ENCODE measurements around the gene PLA2G2D. TPM values are rescaled to one million over a fixed set of nuclear protein-coding genes. Genes with fewer than 3 reads are reported as not detected.

PLA2G2D gene
- total RNA-seq, 1 experiment from 2014 or later: not detected

- H3K9me3 ChIP-seq (ENCODE audit: control insufficient read depth, low read depth, low read length): no peaks in the 10 kb centered on the region
- no peaks in the 10 kb centered on the region for H3K79me1 ChIP-seq (ENCODE audit: insufficient read depth, low read depth, low read length, poor library complexity, severe bottlenecking)
- no peak overlapping the region for H3K18ac ChIP-seq (ENCODE audit: insufficient read length, low read depth, low read length)
- H3T11ph ChIP-seq (ENCODE audit: low read length): no peak overlapping the region
- H4K20me1 ChIP-seq (ENCODE audit: control insufficient read depth, insufficient read depth, insufficient read length): no peaks in the 10 kb centered on the region
- no peak for TF ChIP-seq CTCF (conservative IDR thresholded peaks at IDR 0.05)
- H2BK120ac ChIP-seq (ENCODE audit: low read depth, low read length, poor library complexity, severe bottlenecking): no peak overlapping the region
- no peak overlapping the region for H2AK5ac ChIP-seq (ENCODE audit: insufficient read length, low read length)
- H4K8ac ChIP-seq (replicated peaks; ENCODE audit: insufficient read length, low read depth, low read length): no peak overlapping the region
- H3K23ac ChIP-seq (ENCODE audit: insufficient read length, low read depth, low read length): no peak overlapping the region
- no peak overlapping the region for H2BK12ac ChIP-seq (ENCODE audit: insufficient read length, low read depth, low read length)
- H2BK5ac ChIP-seq (ENCODE audit: insufficient read length, low read length): no peak overlapping the region
- DNase-seq: no peak
- no peak overlapping the region for H3K4ac ChIP-seq (ENCODE audit: low read depth, low read length)
- H3K4me1 ChIP-seq (ENCODE audit: insufficient read depth, low read length): peaks cover 3% of the 10 kb centered on the region; the same call in 1 of the 2 replicates
- no peak overlapping the region for H2AFZ ChIP-seq (ENCODE audit: low read length)
- H3K36me3 Mint-ChIP-seq (ENCODE audit: insufficient read depth in 1 of 3, low read depth in 3 of 3): peaks cover 0 to 5% (median 0%) of the 10 kb centered on the region in 3 experiments; a peak in 3 of 7 replicates
- H3K9me3 Mint-ChIP-seq: peaks cover 5 to 6% of the 10 kb centered on the region in 2 experiments
- no peak overlapping the region for H4K91ac ChIP-seq (ENCODE audit: insufficient read length, low read depth, low read length)
- no peak overlapping the region for H2BK15ac ChIP-seq (ENCODE audit: low read depth, low read length)
- H2BK20ac ChIP-seq (ENCODE audit: low read depth, low read length, poor library complexity, severe bottlenecking): no peak overlapping the region
- no peak overlapping the region for H3K9ac ChIP-seq (ENCODE audit: extremely low read depth, insufficient read length, low read length)
- no peak overlapping the region for H3K14ac ChIP-seq (ENCODE audit: insufficient read depth, low read length)
- no peak overlapping the region for H3K4me3 Mint-ChIP-seq
- H3K23me2 ChIP-seq (ENCODE audit: insufficient read length, low read depth, low read length, poor library complexity, severe bottlenecking): no peaks in the 10 kb centered on the region
- peaks cover 7 to 8% of the 10 kb centered on the region in 2 experiments for H3K4me1 Mint-ChIP-seq
- no peak overlapping the region for H4K5ac ChIP-seq (ENCODE audit: insufficient read length, low read depth, low read length)
- H3K27me3 ChIP-seq (ENCODE audit: insufficient read depth, low read length): no peaks in the 10 kb centered on the region
- H3K79me2 ChIP-seq (ENCODE audit: insufficient read depth, low read length): no peaks in the 10 kb centered on the region
- no peak overlapping the region for H3K4me2 ChIP-seq (ENCODE audit: insufficient read depth, insufficient read length, low read length)
- no peak overlapping the region for H3K27ac Mint-ChIP-seq
- no peak overlapping the region for H3K56ac ChIP-seq (ENCODE audit: insufficient read length, low read depth, low read length)
- H3K27me3 Mint-ChIP-seq (ENCODE audit: low read depth): peaks cover 9% of the 10 kb centered on the region
- H3K27ac ChIP-seq (ENCODE audit: insufficient read length, low read depth, low read length): no peak overlapping the region
- no CpG with 5 or more reads among the region's 9 CpGs for WGBS (ENCODE audit: extremely low coverage, insufficient read length, low lambda C conversion rate)
Observed at GRCh38 chr1:20168564-20169491, 49.5 kb upstream of the PLA2G2D start.

All from H9 (cell line).